Gastroesophageal sphincter (tissue), 3 donors: ENCODE data around the gene KLHL26.

Experiments used
- CTCF ChIP-seq, 4 experiments: fragments of 200-600 bp in 2 of 4; fragments of 450-650 bp in 2 of 4; sonication (generic) in 1 of 4; IDR thresholded peaks; one replicate each; pipeline ENCODE4 v1.5.1; 2017 to 2019; ENCODE audit warnings: antibody characterized with exemption in 4 of 4, mild to moderate bottlenecking in 2 of 4, moderate library complexity in 2 of 4
- EP300 ChIP-seq: sonication (generic); formaldehyde crosslinking; IDR thresholded peaks from one replicate; pipeline ENCODE4 v1.6.1; 2017; ENCODE audit warnings: antibody characterized with exemption, mild to moderate bottlenecking
- POLR2A ChIP-seq, 2 donors: fragments of 450-650 bp; IDR thresholded peaks; one replicate each; pipeline ENCODE4 v1.6.1; 2017; ENCODE audit warnings: antibody characterized with exemption in 2 of 2, mild to moderate bottlenecking in 2 of 2, moderate library complexity in 1 of 2

- TF ChIP-seq CTCF (IDR thresholded peaks at IDR 0.05) = no peak
- no peak for TF ChIP-seq EP300
- no peak for TF ChIP-seq POLR2A (IDR thresholded peaks at IDR 0.05)
Observed at GRCh38 chr19:18608102-18608804, 28.6 kb upstream of the KLHL26 start.
